Sigmoid colon (tissue), 7 donors: ENCODE results near the gene TAGLN. TPM values are rescaled to one million over a fixed set of nuclear protein-coding genes. Genes with fewer than 3 reads are reported as not detected.
A peak's percentile ranks its signal among the peaks of the same experiment; 100 is the strongest.

Experiments used
- DNase-seq: peaks from one replicate; pipeline ENCODE4 v3.0.0-alpha.2; 2019
- H3K27ac ChIP-seq, 4 donors: fragments of 200-600 bp; sonication (generic); one replicate each; pipeline ENCODE4 v1.5.1; 2016 to 2019; ENCODE audit warnings: mild to moderate bottlenecking in 1 of 4
- H3K27me3 ChIP-seq, 3 donors: fragments of 200-600 bp; sonication (generic); one replicate each; pipeline ENCODE4 v1.5.1; 2019; ENCODE audit warnings: mild to moderate bottlenecking in 1 of 3
- H3K36me3 ChIP-seq, 4 donors: fragments of 200-600 bp; sonication (generic); one replicate each; pipeline ENCODE4 v1.5.1; 2016 to 2019
- H3K4me1 ChIP-seq, 4 donors: fragments of 200-600 bp; sonication (generic); one replicate each; pipeline ENCODE4 v1.5.1; 2017 to 2019
- H3K4me3 ChIP-seq, 4 donors: fragments of 200-600 bp; sonication (generic); one replicate each; pipeline ENCODE4 v1.5.1; 2017 to 2019; ENCODE audit warnings: mild to moderate bottlenecking in 2 of 4, moderate library complexity in 1 of 4
- H3K9me3 ChIP-seq, 4 donors: fragments of 200-600 bp in 3 of 4; sonication (generic) in 3 of 4; one replicate each; pipeline versions ENCODE4 v1.5.1 to v1.6.1; 2013 to 2019
- CTCF ChIP-seq, 4 experiments: fragments of 450-650 bp in 3 of 4; fragments of 200-600 bp in 1 of 4; IDR thresholded peaks; one replicate each; pipeline ENCODE4 v1.5.1; 2016 to 2019; ENCODE audit warnings: antibody characterized with exemption in 4 of 4, mild to moderate bottlenecking in 3 of 4, moderate library complexity in 2 of 4
- EP300 ChIP-seq, 4 donors: sonication (generic); formaldehyde crosslinking; IDR thresholded peaks; one replicate each; pipeline ENCODE4 v1.6.1; 2017; ENCODE audit warnings: antibody characterized with exemption in 4 of 4
- POLR2A ChIP-seq, 2 donors: fragments of 450-650 bp; IDR thresholded peaks; one replicate each; pipeline ENCODE4 v1.6.1; 2016; ENCODE audit warnings: antibody characterized with exemption in 2 of 2, mild to moderate bottlenecking in 2 of 2, moderate library complexity in 2 of 2
- POLR2AphosphoS5 ChIP-seq, 4 donors: sonication (generic); formaldehyde crosslinking; IDR thresholded peaks; one replicate each; pipeline ENCODE4 v1.6.1; 2017; ENCODE audit warnings: antibody characterized with exemption in 4 of 4
- WGBS, 2 donors: extraction: QIAGEN DNeasy Blood & Tissue Kit; methylation state at CpG; one replicate each; pipeline ENCODE4 v1.1.7; 2013; 5-methylcytosine and 5-hydroxymethylcytosine counted together
- intact Hi-C: fragments of 100-400 bp; cut with DNase I; formaldehyde crosslinking; loops from one replicate; pipeline ENCODE4 v1.15.1; 2023
- polyA plus RNA-seq, 3 donors: library from polyadenylated mRNA; stranded (reverse); fragments of 200-250 nt; gene quantifications; one replicate each; pipeline ENCODE4 v1.2.3, GENCODE V29; 2013
- total RNA-seq, 4 donors: library from RNA; depleted of rRNA; stranded (reverse); fragments of >200 nt; gene quantifications; one replicate each; pipeline ENCODE4 v1.1.0, GENCODE V29; 2016
- donor health status: healthy with polysubstance abuse.
- donor health status: Bipolar disorder and iron deficiency.
- donor health status: healthy.

The TAGLN gene
- total and polyA plus RNA-seq, 7 donors = 112 to 14,048 (median 6,854) TPM

GRCh38 chr11:117185736-117186430 lies 13.3 kb upstream of the TAGLN start:
- TF ChIP-seq POLR2AphosphoS5 (IDR thresholded peaks at IDR 0.05) (no peak), CTCF (IDR thresholded peaks at IDR 0.05) (no peak), POLR2A (IDR thresholded peaks at IDR 0.05) (no peak), EP300 (IDR thresholded peaks at IDR 0.05) (no peak)
- Histone ChIP-seq H3K27me3 (no peaks in the 10 kb centered on the region), H3K27ac (no peak overlapping the region), H3K4me3 (no peak overlapping the region), H3K4me1 (peaks cover 0 to 16% (median 10%) of the 10 kb centered on the region in 4 donors), H3K36me3 (peaks cover 43 to 89% (median 46%) of the 10 kb centered on the region in 4 donors), H3K9me3 (no peaks in the 10 kb centered on the region)
- DNase-seq = peak; percentile 37
- intact Hi-C loops = no loop called here
- WGBS, 2 donors = 71 to 72% methylated on average over 5 of the region's 5 CpGs

- WGBS, 2 donors = 97 to 99% methylated on average over 4 of the region's 4 CpGs
- H3K4me1 ChIP-seq = peaks cover 0 to 10% (median 4%) of the 10 kb centered on the region in 4 donors
- no peak overlapping the region for H3K27ac ChIP-seq
- TF ChIP-seq CTCF (IDR thresholded peaks at IDR 0.05) (no peak), POLR2AphosphoS5 (IDR thresholded peaks at IDR 0.05) (no peak), POLR2A (IDR thresholded peaks at IDR 0.05) (no peak), EP300 (IDR thresholded peaks at IDR 0.05) (no peak)
- peak; percentile 49 for DNase-seq
- H3K36me3 ChIP-seq = peaks cover 43 to 94% (median 47%) of the 10 kb centered on the region in 4 donors
- no peak overlapping the region for H3K4me3 ChIP-seq
- intact Hi-C loops = no loop called here
- H3K9me3 ChIP-seq = no peaks in the 10 kb centered on the region
- H3K27me3 ChIP-seq = no peaks in the 10 kb centered on the region
Observed at GRCh38 chr11:117186431-117186761, 12.8 kb upstream of the TAGLN start.

- intact Hi-C loops = no loop called here
- WGBS, 2 donors = 49 to 74% methylated on average over 6 of the region's 6 CpGs
- Histone ChIP-seq H3K27ac (no peak overlapping the region), H3K4me3 (no peak overlapping the region), H3K27me3 (no peaks in the 10 kb centered on the region), H3K9me3 (no peaks in the 10 kb centered on the region), H3K4me1 (peaks cover 0 to 4% (median 0%) of the 10 kb centered on the region in 4 donors), H3K36me3 (peaks cover 47 to 94% (median 50%) of the 10 kb centered on the region in 4 donors)
- no peak for TF ChIP-seq POLR2AphosphoS5 (IDR thresholded peaks at IDR 0.05)
- TF ChIP-seq CTCF (IDR thresholded peaks at IDR 0.05) = no peak
- TF ChIP-seq POLR2A (IDR thresholded peaks at IDR 0.05) = no peak
- TF ChIP-seq EP300 (IDR thresholded peaks at IDR 0.05) = no peak
- DNase-seq = peak; percentile 42
Observed at GRCh38 chr11:117187007-117187406, 12.2 kb upstream of the TAGLN start.

- Histone ChIP-seq H3K4me3 (no peak overlapping the region), H3K27me3 (no peaks in the 10 kb centered on the region), H3K36me3 (peaks cover 47 to 94% (median 51%) of the 10 kb centered on the region in 4 donors), H3K9me3 (no peaks in the 10 kb centered on the region), H3K27ac (no peak overlapping the region), H3K4me1 (peaks cover 0 to under 1% (median 0%) of the 10 kb centered on the region in 4 donors)
- peak; percentile 53 for DNase-seq
- WGBS, 2 donors = 90 to 92% methylated on average over 13 of the region's 13 CpGs
- TF ChIP-seq EP300 (IDR thresholded peaks at IDR 0.05) (no peak), CTCF (IDR thresholded peaks at IDR 0.05) (no peak), POLR2AphosphoS5 (IDR thresholded peaks at IDR 0.05) (no peak), POLR2A (IDR thresholded peaks at IDR 0.05) (no peak)
- intact Hi-C loops = no loop called here
Observed at GRCh38 chr11:117187428-117187798, 11.8 kb upstream of the TAGLN start.
